ENCODE results near the gene CIROP. TPM values are rescaled to one million over a fixed set of nuclear protein-coding genes. Genes with fewer than 3 reads are reported as not detected.
A peak's percentile ranks its signal among the peaks of the same experiment; 100 is the strongest.

The CIROP gene
- total and polyA plus RNA-seq, 9 of the 15 experiments (the other 6 are each of a cell fraction or from before 2014, with no cell fraction given) = not detected

DNA sequence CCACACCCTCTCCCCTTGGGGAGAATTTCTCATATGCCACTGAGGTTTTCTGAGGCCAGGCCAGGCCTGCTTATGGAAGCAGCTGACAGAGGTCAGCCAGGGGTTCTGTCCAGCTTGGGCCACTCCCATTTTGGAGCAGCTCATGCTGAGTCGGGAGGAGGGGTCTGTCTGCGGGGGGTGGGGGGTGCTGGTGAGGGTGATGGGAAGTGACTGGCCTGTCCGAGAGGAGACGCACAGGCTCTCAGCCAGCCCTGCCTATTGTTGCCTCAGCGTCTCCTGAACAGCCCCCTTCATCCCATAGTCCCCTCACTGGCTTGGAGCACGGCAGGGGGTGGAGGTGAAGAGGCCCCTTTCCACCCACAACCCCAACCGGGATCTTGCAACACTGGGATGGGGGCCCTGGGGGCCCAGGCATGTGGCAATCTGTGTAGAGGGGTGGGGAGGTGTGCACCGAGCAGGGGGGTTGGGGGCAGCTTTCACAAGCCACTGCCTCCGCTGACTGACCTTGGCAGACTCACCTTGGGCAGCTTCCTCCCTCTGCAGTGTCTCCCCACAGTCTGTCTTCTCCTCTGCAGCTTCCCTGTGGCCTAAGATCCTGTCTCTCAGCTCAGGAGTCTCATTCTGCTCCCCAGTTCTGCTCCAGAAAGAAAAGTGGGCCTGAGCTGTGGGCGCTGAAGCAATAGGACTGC, 8.8 kb upstream of the CIROP start (continued):
- TF ChIP-seq STAT5A (IDR thresholded peaks at IDR 0.05; ENCODE audit: borderline replicate concordance, low read length) (no peak), U2AF2 (optimal IDR thresholded peaks at IDR 0.05; ENCODE audit: low read depth, low read length) (no peak)

DNA sequence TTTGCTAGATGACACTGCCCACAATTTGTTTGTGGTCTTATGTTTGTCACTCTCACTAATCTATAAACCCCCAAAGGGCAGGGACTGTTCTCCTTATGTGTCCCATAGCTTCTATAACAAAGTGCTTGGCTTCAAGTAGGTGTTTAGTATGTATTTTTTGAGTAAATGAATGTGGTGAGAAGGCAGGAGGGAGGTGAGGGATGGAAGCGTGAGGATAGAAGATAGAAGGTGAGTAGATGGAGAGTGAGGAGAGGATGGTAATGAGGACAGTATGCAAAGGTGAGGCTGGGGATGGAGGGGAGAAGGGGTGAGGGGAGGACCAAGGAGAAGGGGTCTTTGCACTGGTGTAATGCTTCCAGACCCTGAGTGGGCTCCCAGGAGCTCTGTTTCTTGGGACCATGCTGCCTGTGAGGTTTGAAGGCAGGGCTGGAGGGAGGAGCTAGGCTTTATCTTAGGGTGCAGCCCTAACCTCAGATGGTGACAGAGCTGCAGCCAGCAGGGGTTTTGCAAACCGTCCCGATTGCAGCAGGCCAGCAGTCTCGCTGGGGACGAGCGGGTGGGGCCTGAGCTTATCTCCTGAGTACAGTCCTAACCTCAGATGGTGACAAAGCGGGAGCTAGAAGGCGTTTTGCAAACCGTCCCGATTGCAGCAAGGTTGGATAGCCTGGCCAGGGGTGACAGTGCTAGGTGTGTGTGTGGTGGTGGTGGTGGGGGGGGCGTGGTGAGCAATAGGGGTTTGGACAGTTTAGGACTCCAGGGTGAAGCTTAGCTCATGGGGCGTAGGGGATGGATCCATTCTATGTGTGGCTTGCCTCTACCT, 7.8 kb upstream of the CIROP start:
- Histone ChIP-seq H3K27ac (ENCODE audit: extremely low read depth, low read depth, low read length) (no peak overlapping the region), H2AFZ (ENCODE audit: low read depth, low read length) (no peak overlapping the region), H3K79me2 (ENCODE audit: control insufficient read depth, insufficient read depth, low read length) (no peaks in the 10 kb centered on the region), H3K27me3 (ENCODE audit: control insufficient read depth in 2 of 2, insufficient read depth in 2 of 2, low read length in 2 of 2) (peaks cover 0 to 13% of the 10 kb centered on the region in 2 experiments; a peak in 3 of 5 replicates), H3K36me3 (ENCODE audit: control insufficient read depth, insufficient read depth, low read length) (no peaks in the 10 kb centered on the region), H3K4me3 (no peak overlapping the region), H3K4me1 (replicated peaks in 1 of 2; ENCODE audit: control insufficient read depth in 2 of 2, insufficient read depth in 2 of 2, low read length in 2 of 2) (peaks cover 26 to 46% of the 10 kb centered on the region in 2 experiments), H3K9me3 (replicated peaks; ENCODE audit: control insufficient read depth, insufficient read depth, low read depth, low read length) (no peaks in the 10 kb centered on the region), H3K4me2 (ENCODE audit: insufficient read depth, low read length) (no peak overlapping the region), H3K9me1 (ENCODE audit: control insufficient read depth, insufficient read depth, low read length) (no peaks in the 10 kb centered on the region), H4K20me1 (replicated peaks; ENCODE audit: control insufficient read depth, insufficient read depth, low read length) (peaks cover 3% of the 10 kb centered on the region; the same call in 1 of the 2 replicates), H3K9ac (ENCODE audit: insufficient read depth in 1 of 2, low read depth in 2 of 2, low read length in 2 of 2) (no peak overlapping the region)
- CTCF ChIA-PET (ENCODE audit: low intra/inter-chr PET ratio) = interaction anchor here (5.6 kb wide), 1 partner anchor 42 kb away, joined by 109 read pairs; no protein-coding TSS in a partner anchor
- WGBS (ENCODE audit: insufficient coverage, low coverage, missing lambda C conversion rate) = under 1% methylated on average over 12 of the region's 12 CpGs
- in situ Hi-C loops (cut with MboI) (no loop called here), intact Hi-C loops (cut with micrococcal nuclease) (no loop called here)
- BruUV-seq (replicated peaks) = no TSS peak
- peak; percentile 93 for ATAC-seq
- DNase-seq (ENCODE audit: extremely low read depth in 1 of 4, low spot score in 3 of 4) = peak; percentile 90 to 95 (median 92)
- peak; percentile 100 for FAIRE-seq
- POLR2A ChIA-PET = interaction anchor here (0.5 to 1.8 kb wide), 14 partner anchors 8 to 126 kb away, joined by 3 to 17 read pairs (median 4); partner anchors contain the start of genes ACIN1 and C14orf119
- 0 out of 2 replicates have a peak, but pooled peaks have one; percentile 43 for TF ChIP-seq HMG20A (CRISPR knock-in tag; conservative IDR thresholded peaks at IDR 0.05)
- peak; percentile 98 for TF ChIP-seq CEBPB (tag; IDR thresholded peaks at IDR 0.05)
- TF ChIP-seq ZNF274 (IDR thresholded peaks at IDR 0.05; ENCODE audit: borderline replicate concordance, low read depth, low read length) = peak; percentile 51; the same call in 1 of the 2 replicates
- TF ChIP-seq CREB1 (IDR thresholded peaks at IDR 0.05) = peak; percentile 71
- peak; percentile 72; the same call in 1 of the 2 replicates for TF ChIP-seq CREB1 (CRISPR knock-in tag; IDR thresholded peaks at IDR 0.05)
- TF ChIP-seq, protein P1, sequence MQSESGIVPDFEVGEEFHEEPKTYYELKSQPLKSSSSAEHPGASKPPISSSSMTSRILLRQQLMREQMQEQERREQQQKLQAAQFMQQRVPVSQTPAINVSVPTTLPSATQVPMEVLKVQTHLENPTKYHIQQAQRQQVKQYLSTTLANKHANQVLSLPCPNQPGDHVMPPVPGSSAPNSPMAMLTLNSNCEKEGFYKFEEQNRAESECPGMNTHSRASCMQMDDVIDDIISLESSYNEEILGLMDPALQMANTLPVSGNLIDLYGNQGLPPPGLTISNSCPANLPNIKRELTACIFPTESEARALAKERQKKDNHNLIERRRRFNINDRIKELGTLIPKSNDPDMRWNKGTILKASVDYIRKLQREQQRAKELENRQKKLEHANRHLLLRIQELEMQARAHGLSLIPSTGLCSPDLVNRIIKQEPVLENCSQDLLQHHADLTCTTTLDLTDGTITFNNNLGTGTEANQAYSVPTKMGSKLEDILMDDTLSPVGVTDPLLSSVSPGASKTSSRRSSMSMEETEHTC (IDR thresholded peaks at IDR 0.05) = peak; percentile 59; the same call in 1 of the 2 replicates
- TF ChIP-seq, protein P2, sequence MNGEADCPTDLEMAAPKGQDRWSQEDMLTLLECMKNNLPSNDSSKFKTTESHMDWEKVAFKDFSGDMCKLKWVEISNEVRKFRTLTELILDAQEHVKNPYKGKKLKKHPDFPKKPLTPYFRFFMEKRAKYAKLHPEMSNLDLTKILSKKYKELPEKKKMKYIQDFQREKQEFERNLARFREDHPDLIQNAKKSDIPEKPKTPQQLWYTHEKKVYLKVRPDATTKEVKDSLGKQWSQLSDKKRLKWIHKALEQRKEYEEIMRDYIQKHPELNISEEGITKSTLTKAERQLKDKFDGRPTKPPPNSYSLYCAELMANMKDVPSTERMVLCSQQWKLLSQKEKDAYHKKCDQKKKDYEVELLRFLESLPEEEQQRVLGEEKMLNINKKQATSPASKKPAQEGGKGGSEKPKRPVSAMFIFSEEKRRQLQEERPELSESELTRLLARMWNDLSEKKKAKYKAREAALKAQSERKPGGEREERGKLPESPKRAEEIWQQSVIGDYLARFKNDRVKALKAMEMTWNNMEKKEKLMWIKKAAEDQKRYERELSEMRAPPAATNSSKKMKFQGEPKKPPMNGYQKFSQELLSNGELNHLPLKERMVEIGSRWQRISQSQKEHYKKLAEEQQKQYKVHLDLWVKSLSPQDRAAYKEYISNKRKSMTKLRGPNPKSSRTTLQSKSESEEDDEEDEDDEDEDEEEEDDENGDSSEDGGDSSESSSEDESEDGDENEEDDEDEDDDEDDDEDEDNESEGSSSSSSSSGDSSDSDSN (IDR thresholded peaks at IDR 0.05; ENCODE audit: borderline replicate concordance in 1 of 2, low read depth in 2 of 2, low read length in 2 of 2) = peak; percentile 61 to 79; a peak in 2 of 4 replicates
- TF ChIP-seq KDM2B (CRISPR knock-in tag; IDR thresholded peaks at IDR 0.05) = no peak
- peak; percentile 95 for TF ChIP-seq ZNF589 (CRISPR knock-in tag; IDR thresholded peaks at IDR 0.05; ENCODE audit: low read depth)
- 0 out of 2 replicates have a peak, but pooled peaks have one; percentile 14 for TF ChIP-seq SMC3 (conservative IDR thresholded peaks at IDR 0.05; ENCODE audit: insufficient read depth, low read depth, low read length)
- TF ChIP-seq XRCC5 (IDR thresholded peaks at IDR 0.05; ENCODE audit: low read depth, low read length) = no peak

Data from K562 (cell line).